ENCODE results near the gene AP1S2. TPM values are rescaled to one million over a fixed set of nuclear protein-coding genes. Genes with fewer than 3 reads are reported as not detected.

Gene AP1S2
- total and polyA plus RNA-seq, 9 of the 15 experiments (the other 6 are each of a cell fraction or from before 2014, with no cell fraction given), result 11.1 to 64.2 (median 25.8) TPM

DNA sequence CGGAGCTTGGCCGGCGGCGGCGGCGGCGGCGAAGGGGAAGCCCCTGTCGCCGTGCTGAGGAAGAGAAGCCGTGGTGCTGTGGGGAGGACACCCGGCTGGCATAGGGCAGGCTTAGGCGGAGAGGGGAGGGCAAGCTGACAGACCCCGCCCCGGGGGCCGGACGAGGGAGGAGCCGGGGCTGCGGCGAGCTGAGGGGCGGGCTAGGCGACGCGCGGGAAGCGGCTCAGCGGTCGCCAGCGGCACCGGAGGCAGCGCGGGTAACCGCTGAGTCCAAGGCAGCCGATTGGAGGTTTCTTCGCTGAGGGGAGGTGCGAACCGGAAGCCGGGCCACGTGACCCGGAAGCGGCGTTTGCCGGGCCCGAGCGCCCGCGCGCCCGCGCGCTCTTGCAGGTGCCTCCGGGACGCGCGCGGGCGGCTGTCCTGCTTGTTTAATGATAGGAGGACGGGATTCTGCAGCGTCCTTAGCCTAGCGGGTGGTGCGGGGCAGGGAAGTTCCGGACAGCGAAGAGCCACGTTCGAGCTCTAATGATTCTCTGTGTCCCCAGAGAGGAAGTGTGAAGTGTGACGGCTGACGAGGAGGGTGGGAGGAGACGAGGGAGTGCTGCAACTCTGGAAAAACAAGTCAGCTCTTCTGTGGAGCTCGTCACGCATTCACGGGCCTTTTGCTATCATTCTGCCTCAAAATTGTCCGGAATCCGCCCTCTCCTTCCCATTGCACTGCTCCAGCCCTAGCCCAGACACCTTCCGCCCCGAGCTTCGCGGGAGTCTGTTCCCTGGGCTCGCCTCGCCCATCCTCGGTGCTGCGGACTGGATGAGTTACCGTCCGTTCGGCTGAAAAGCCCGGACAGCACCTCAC is at the start of gene AP1S2 (continued):
- TF ChIP-seq, protein P1, sequence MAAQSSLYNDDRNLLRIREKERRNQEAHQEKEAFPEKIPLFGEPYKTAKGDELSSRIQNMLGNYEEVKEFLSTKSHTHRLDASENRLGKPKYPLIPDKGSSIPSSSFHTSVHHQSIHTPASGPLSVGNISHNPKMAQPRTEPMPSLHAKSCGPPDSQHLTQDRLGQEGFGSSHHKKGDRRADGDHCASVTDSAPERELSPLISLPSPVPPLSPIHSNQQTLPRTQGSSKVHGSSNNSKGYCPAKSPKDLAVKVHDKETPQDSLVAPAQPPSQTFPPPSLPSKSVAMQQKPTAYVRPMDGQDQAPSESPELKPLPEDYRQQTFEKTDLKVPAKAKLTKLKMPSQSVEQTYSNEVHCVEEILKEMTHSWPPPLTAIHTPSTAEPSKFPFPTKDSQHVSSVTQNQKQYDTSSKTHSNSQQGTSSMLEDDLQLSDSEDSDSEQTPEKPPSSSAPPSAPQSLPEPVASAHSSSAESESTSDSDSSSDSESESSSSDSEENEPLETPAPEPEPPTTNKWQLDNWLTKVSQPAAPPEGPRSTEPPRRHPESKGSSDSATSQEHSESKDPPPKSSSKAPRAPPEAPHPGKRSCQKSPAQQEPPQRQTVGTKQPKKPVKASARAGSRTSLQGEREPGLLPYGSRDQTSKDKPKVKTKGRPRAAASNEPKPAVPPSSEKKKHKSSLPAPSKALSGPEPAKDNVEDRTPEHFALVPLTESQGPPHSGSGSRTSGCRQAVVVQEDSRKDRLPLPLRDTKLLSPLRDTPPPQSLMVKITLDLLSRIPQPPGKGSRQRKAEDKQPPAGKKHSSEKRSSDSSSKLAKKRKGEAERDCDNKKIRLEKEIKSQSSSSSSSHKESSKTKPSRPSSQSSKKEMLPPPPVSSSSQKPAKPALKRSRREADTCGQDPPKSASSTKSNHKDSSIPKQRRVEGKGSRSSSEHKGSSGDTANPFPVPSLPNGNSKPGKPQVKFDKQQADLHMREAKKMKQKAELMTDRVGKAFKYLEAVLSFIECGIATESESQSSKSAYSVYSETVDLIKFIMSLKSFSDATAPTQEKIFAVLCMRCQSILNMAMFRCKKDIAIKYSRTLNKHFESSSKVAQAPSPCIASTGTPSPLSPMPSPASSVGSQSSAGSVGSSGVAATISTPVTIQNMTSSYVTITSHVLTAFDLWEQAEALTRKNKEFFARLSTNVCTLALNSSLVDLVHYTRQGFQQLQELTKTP (IDR thresholded peaks at IDR 0.05; ENCODE audit: low read depth in 1 of 2, partially characterized antibody in 2 of 2), result no peak
- TF ChIP-seq, protein P2, sequence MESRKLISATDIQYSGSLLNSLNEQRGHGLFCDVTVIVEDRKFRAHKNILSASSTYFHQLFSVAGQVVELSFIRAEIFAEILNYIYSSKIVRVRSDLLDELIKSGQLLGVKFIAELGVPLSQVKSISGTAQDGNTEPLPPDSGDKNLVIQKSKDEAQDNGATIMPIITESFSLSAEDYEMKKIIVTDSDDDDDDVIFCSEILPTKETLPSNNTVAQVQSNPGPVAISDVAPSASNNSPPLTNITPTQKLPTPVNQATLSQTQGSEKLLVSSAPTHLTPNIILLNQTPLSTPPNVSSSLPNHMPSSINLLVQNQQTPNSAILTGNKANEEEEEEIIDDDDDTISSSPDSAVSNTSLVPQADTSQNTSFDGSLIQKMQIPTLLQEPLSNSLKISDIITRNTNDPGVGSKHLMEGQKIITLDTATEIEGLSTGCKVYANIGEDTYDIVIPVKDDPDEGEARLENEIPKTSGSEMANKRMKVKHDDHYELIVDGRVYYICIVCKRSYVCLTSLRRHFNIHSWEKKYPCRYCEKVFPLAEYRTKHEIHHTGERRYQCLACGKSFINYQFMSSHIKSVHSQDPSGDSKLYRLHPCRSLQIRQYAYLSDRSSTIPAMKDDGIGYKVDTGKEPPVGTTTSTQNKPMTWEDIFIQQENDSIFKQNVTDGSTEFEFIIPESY (CRISPR knock-in tag; IDR thresholded peaks at IDR 0.05), result no peak
- no peak for TF ChIP-seq STAT5A (IDR thresholded peaks at IDR 0.05; ENCODE audit: borderline replicate concordance, low read length)
- TF ChIP-seq YY1 (IDR thresholded peaks at IDR 0.05; ENCODE audit: borderline replicate concordance in 1 of 3, control insufficient read depth in 1 of 3, extremely low read depth in 1 of 3, insufficient read depth in 3 of 3, insufficient read length in 1 of 3, insufficient replicate concordance in 2 of 3, low read depth in 1 of 3, low read length in 2 of 3), result no peak
- no peak for TF ChIP-seq PTBP1 (IDR thresholded peaks at IDR 0.05; ENCODE audit: low read depth, low read length)
- TF ChIP-seq RFX1 (IDR thresholded peaks at IDR 0.05), result no peak
- no peak for TF ChIP-seq ZNF785 (CRISPR knock-in tag; IDR thresholded peaks at IDR 0.05)
- TF ChIP-seq TFAM (CRISPR knock-in tag; conservative IDR thresholded peaks at IDR 0.05), result no peak
- TF ChIP-seq, protein P3, sequence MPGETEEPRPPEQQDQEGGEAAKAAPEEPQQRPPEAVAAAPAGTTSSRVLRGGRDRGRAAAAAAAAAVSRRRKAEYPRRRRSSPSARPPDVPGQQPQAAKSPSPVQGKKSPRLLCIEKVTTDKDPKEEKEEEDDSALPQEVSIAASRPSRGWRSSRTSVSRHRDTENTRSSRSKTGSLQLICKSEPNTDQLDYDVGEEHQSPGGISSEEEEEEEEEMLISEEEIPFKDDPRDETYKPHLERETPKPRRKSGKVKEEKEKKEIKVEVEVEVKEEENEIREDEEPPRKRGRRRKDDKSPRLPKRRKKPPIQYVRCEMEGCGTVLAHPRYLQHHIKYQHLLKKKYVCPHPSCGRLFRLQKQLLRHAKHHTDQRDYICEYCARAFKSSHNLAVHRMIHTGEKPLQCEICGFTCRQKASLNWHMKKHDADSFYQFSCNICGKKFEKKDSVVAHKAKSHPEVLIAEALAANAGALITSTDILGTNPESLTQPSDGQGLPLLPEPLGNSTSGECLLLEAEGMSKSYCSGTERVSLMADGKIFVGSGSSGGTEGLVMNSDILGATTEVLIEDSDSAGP (CRISPR knock-in tag; IDR thresholded peaks at IDR 0.05), result no peak
- TF ChIP-seq, protein P4, sequence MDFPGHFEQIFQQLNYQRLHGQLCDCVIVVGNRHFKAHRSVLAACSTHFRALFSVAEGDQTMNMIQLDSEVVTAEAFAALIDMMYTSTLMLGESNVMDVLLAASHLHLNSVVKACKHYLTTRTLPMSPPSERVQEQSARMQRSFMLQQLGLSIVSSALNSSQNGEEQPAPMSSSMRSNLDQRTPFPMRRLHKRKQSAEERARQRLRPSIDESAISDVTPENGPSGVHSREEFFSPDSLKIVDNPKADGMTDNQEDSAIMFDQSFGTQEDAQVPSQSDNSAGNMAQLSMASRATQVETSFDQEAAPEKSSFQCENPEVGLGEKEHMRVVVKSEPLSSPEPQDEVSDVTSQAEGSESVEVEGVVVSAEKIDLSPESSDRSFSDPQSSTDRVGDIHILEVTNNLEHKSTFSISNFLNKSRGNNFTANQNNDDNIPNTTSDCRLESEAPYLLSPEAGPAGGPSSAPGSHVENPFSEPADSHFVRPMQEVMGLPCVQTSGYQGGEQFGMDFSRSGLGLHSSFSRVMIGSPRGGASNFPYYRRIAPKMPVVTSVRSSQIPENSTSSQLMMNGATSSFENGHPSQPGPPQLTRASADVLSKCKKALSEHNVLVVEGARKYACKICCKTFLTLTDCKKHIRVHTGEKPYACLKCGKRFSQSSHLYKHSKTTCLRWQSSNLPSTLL (IDR thresholded peaks at IDR 0.05), result no peak
- no peak for TF ChIP-seq C11orf30 (IDR thresholded peaks at IDR 0.05; ENCODE audit: low read depth)
- no peak for TF ChIP-seq IRF2 (CRISPR knock-in tag; IDR thresholded peaks at IDR 0.05)
- no peak for TF ChIP-seq ZNF12 (CRISPR knock-in tag; IDR thresholded peaks at IDR 0.05)
- no peak for TF ChIP-seq CC2D1A (IDR thresholded peaks at IDR 0.05)
- TF ChIP-seq EWSR1 (IDR thresholded peaks at IDR 0.05; ENCODE audit: borderline replicate concordance, low read depth, partially characterized antibody), result no peak
- no peak for TF ChIP-seq NR3C1 (CRISPR knock-in tag; IDR thresholded peaks at IDR 0.05)
